ENCODE measurements around the gene CCDC192. TPM values are rescaled to one million over a fixed set of nuclear protein-coding genes. Genes with fewer than 3 reads are reported as not detected.

CCDC192 gene
- total and polyA plus RNA-seq, 2 experiments from 2014 or later: 0.40 TPM; not detected in 1

GRCh38 chr5:127923804-127924570 is 220.8 kb downstream of the CCDC192 start:
- no peaks in the 10 kb centered on the region for H3K36me3 Mint-ChIP-seq (ENCODE audit: low read depth)
- Histone ChIP-seq H3K36me3 (ENCODE audit: insufficient read depth) (no peaks in the 10 kb centered on the region), H4K20me1 (replicated peaks; ENCODE audit: insufficient read depth) (no peaks in the 10 kb centered on the region), H3K9me2 (ENCODE audit: insufficient read depth) (no peaks in the 10 kb centered on the region), H3F3A (replicated peaks; ENCODE audit: low read depth) (no peaks in the 10 kb centered on the region), H3K4me3 (no peak overlapping the region), H3K27me3 (ENCODE audit: insufficient read depth) (no peaks in the 10 kb centered on the region), H3K4me1 (ENCODE audit: insufficient read depth) (no peaks in the 10 kb centered on the region), H3K27ac (ENCODE audit: low read depth) (no peak overlapping the region), H3K4me2 (no peak overlapping the region), H3K79me2 (replicated peaks; ENCODE audit: insufficient read depth) (no peaks in the 10 kb centered on the region), H2AFZ (no peak overlapping the region)
- H3K4me1 Mint-ChIP-seq: no peaks in the 10 kb centered on the region; the same call in 2 of the 3 replicates
- H3K27me3 Mint-ChIP-seq (ENCODE audit: insufficient read depth, low read depth, poor library complexity): peaks cover 2% of the 10 kb centered on the region
- H3K4me3 Mint-ChIP-seq: no peak overlapping the region
- TF ChIP-seq EZH2phosphoT487 (IDR thresholded peaks at IDR 0.05; ENCODE audit: unreplicated experiment): no peak
- no peak for TF ChIP-seq CTCF (conservative IDR thresholded peaks at IDR 0.05; ENCODE audit: low read depth in 2 of 2)
- no peak for TF ChIP-seq STAT1 (IDR thresholded peaks at IDR 0.05; ENCODE audit: unreplicated experiment)
- TF ChIP-seq EZH2 (IDR thresholded peaks at IDR 0.05; ENCODE audit: low read depth, unreplicated experiment): no peak
- no peak for TF ChIP-seq ETS1 (IDR thresholded peaks at IDR 0.05)
- no peak for TF ChIP-seq CREB1 (CRISPR knock-in tag; IDR thresholded peaks at IDR 0.05; ENCODE audit: low read depth)
- no peak for TF ChIP-seq REST (IDR thresholded peaks at IDR 0.05; ENCODE audit: unreplicated experiment)
- TF ChIP-seq ZNF114 (CRISPR knock-in tag; IDR thresholded peaks at IDR 0.05): no peak
- TF ChIP-seq NANOG (IDR thresholded peaks at IDR 0.05; ENCODE audit: borderline replicate concordance): no peak
- no peak for TF ChIP-seq ZNF331 (CRISPR knock-in tag; IDR thresholded peaks at IDR 0.05; ENCODE audit: low read depth)
- no peak for TF ChIP-seq ZNF462 (CRISPR knock-in tag; IDR thresholded peaks at IDR 0.05)
- no peak for TF ChIP-seq JUNB (IDR thresholded peaks at IDR 0.05; ENCODE audit: unreplicated experiment)
- no peaks in the 10 kb centered on the region for H3K9me3 Mint-ChIP-seq
- DNase-seq (ENCODE audit: low spot score) (no peak), ATAC-seq (no peak)
- no peak overlapping the region for H3K27ac Mint-ChIP-seq
